GM12865 (cell line): Measurements from ENCODE around the gene SLC19A2.

Experiments
- DNase-seq: peaks from one replicate; pipeline ENCODE4 v3.0.0; 2010; ENCODE audit warnings: low read depth
- H3K4me3 ChIP-seq: 2 replicates; pipeline ENCODE4 v1.5.1; 2011; ENCODE audit warnings: mild to moderate bottlenecking, low read depth, low read length, control low read depth
- TF ChIP-seq, protein P1 (sequence below): IDR thresholded peaks from 2 replicates; pipeline ENCODE4 v1.5.1; 2011; ENCODE audit warnings: low read length, control low read depth, low read depth, inconsistent platforms; ENCODE audit not compliant: insufficient read depth; ENCODE audit errors: missing control alignments

The SLC19A2 gene

DNA sequence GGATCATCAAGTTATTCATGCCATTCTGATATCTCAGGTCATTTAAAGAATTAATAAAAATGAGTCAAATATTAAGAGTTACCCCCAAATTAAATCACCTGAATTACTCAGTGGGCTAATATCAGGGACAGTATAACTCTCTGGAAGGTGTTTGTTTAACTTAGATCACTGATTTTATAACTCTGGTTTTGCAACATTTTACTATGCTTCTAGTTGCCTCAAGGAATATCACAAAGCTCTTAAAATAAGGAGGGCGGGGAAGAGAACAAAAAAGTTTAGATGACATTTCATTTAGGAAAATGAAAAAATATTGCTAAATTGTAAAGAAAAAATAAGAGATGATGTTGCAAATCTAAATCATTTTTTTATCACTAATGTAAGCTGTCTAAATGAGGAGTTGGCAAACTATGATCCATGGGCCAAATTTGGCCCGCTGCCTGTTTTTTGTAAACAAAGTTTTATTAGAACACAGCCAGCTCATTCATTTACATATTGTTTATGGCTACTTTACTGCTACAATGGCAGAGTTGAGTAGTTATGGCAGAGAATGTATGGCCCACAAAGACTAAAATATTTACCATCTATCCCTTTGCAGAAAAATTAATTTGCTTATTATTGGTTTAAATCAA lies 31.9 kb upstream of the SLC19A2 start:
- DNase-seq: no peak
- TF ChIP-seq, protein P1, sequence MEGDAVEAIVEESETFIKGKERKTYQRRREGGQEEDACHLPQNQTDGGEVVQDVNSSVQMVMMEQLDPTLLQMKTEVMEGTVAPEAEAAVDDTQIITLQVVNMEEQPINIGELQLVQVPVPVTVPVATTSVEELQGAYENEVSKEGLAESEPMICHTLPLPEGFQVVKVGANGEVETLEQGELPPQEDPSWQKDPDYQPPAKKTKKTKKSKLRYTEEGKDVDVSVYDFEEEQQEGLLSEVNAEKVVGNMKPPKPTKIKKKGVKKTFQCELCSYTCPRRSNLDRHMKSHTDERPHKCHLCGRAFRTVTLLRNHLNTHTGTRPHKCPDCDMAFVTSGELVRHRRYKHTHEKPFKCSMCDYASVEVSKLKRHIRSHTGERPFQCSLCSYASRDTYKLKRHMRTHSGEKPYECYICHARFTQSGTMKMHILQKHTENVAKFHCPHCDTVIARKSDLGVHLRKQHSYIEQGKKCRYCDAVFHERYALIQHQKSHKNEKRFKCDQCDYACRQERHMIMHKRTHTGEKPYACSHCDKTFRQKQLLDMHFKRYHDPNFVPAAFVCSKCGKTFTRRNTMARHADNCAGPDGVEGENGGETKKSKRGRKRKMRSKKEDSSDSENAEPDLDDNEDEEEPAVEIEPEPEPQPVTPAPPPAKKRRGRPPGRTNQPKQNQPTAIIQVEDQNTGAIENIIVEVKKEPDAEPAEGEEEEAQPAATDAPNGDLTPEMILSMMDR: no peak

DNA sequence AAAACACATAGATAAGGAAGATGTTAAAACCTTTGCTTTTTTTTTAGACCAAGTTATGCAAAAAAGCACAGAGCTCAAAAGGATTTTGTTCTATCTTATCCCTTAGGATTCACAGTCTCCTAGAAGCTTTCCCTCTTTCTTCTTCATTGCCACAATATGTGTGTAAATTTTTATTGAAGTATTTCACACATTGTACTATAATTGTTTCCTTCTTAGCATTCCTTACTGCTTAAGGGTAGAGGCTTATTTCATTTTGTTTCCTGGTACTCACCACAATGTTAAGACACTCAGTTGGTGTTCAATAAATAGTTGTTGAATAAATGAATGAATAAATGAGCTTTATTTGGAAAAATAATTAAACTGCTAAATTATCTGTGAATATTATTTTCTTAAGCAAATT lies 29.9 kb upstream of the SLC19A2 start:
- DNase-seq: no peak
- no peak overlapping the region for H3K4me3 ChIP-seq
- TF ChIP-seq, protein P1: no peak

More for the DNA sequence above, 31.9 kb upstream of the SLC19A2 start:
- H3K4me3 ChIP-seq: no peak overlapping the region

- TF ChIP-seq, protein P1: no peak
- no peak overlapping the region for H3K4me3 ChIP-seq
- no peak for DNase-seq
Observed at GRCh38 chr1:169514566-169515270, 29.0 kb upstream of the SLC19A2 start.

GRCh38 chr1:169513208-169513607 lies 27.5 kb upstream of the SLC19A2 start:
- no peak overlapping the region for H3K4me3 ChIP-seq
- TF ChIP-seq, protein P1: no peak
- DNase-seq: no peak

GRCh38 chr1:169511316-169512005 lies 25.7 kb upstream of the SLC19A2 start:
- TF ChIP-seq, protein P1: no peak
- no peak for DNase-seq
- H3K4me3 ChIP-seq: no peak overlapping the region

DNA sequence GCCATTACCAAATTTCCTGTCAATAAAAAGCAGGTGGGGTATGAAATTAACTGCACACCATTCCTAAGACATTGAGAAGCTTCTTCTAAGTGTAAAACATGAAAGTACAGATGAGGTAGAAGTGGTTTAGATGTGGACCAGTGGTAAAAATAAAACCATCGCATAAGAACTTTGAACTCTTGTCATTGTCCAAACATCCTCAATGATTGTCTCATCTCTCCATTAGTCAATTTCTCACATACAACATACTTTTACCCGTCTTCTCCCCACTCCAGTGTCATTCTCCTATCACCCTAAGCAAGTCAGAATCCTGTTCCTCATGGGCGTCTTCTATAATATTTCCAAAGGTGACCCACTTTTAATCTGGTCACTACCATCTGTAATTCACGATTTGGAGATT lies 24.3 kb upstream of the SLC19A2 start:
- TF ChIP-seq, protein P1: no peak
- no peak for DNase-seq
- no peak overlapping the region for H3K4me3 ChIP-seq
